Gastroesophageal sphincter (tissue), 3 donors: ENCODE measurements around the gene SGMS2.

Source experiments
- CTCF ChIP-seq, 4 experiments: fragments of 200-600 bp in 2 of 4; fragments of 450-650 bp in 2 of 4; sonication (generic) in 1 of 4; IDR thresholded peaks; one replicate each; pipeline ENCODE4 v1.5.1; 2017 to 2019; ENCODE audit warnings: antibody characterized with exemption in 4 of 4, mild to moderate bottlenecking in 2 of 4, moderate library complexity in 2 of 4
- EP300 ChIP-seq: sonication (generic); formaldehyde crosslinking; IDR thresholded peaks from one replicate; pipeline ENCODE4 v1.6.1; 2017; ENCODE audit warnings: antibody characterized with exemption, mild to moderate bottlenecking
- POLR2A ChIP-seq, 2 donors: fragments of 450-650 bp; IDR thresholded peaks; one replicate each; pipeline ENCODE4 v1.6.1; 2017; ENCODE audit warnings: antibody characterized with exemption in 2 of 2, mild to moderate bottlenecking in 2 of 2, moderate library complexity in 1 of 2
- POLR2AphosphoS5 ChIP-seq: sonication (generic); formaldehyde crosslinking; IDR thresholded peaks from one replicate; pipeline ENCODE4 v1.6.1; 2017; ENCODE audit warnings: antibody characterized with exemption

- TF ChIP-seq CTCF (IDR thresholded peaks at IDR 0.05) = no peak
- TF ChIP-seq POLR2A (IDR thresholded peaks at IDR 0.05) = no peak
- no peak for TF ChIP-seq POLR2AphosphoS5
- no peak for TF ChIP-seq EP300
Observed at GRCh38 chr4:107806196-107806595, 18.5 kb upstream of the SGMS2 start.
